Mesenteric fat pad (tissue), 1 donor: Measurements from ENCODE around the gene SMG6. TPM values are rescaled to one million over a fixed set of nuclear protein-coding genes. Genes with fewer than 3 reads are reported as not detected.

Experiments used
- DNase-seq: peaks from one replicate; pipeline ENCODE4 v3.0.0-alpha.2; 2020; ENCODE audit warnings: low spot score
- total RNA-seq: library from RNA; stranded (reverse); fragmentation: NEBNext Ultra II Directional; extraction: Animal tissue kit (Norgen Biotek cat#: 25700); gene quantifications from one replicate; pipeline ENCODE4 v1.2.1, GENCODE V29; 2021
- donor health status: DM: yes; HTN: yes; CAD: no.

SMG6 gene
- total RNA-seq, 1 donor from 2014 or later = 31.9 TPM

DNA sequence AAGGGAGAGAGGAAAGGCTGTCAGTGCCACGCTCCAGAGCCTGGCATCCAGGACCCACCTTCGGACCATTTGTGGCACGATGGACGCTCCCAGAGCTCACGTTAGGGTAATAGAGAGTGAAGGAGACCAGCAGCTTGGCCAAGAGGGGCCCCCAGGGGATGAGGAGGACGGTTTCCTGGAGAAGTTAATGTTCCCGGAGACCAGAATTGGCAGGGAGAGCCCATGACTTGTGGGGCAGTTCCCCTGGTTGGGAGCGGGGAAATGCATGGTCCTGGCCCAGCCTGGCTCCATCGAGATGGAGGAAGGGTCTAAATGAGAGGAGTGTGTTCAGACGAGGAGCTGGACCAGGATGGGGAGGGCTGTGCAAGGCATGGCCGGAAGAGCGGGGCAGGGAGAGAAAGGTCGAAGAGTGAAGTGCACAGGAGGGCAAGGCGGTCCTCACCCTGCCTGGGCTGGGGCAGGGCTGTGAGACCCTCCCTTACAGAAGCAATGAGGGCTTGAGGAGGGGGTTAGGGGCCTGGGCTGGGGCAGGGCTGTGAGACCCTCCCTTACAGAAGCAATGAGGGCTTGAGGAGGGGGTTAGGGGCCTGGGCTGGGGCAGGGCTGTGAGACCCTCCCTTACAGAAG lies 251.5 kb downstream of the SMG6 start:
- no peak for DNase-seq

DNA sequence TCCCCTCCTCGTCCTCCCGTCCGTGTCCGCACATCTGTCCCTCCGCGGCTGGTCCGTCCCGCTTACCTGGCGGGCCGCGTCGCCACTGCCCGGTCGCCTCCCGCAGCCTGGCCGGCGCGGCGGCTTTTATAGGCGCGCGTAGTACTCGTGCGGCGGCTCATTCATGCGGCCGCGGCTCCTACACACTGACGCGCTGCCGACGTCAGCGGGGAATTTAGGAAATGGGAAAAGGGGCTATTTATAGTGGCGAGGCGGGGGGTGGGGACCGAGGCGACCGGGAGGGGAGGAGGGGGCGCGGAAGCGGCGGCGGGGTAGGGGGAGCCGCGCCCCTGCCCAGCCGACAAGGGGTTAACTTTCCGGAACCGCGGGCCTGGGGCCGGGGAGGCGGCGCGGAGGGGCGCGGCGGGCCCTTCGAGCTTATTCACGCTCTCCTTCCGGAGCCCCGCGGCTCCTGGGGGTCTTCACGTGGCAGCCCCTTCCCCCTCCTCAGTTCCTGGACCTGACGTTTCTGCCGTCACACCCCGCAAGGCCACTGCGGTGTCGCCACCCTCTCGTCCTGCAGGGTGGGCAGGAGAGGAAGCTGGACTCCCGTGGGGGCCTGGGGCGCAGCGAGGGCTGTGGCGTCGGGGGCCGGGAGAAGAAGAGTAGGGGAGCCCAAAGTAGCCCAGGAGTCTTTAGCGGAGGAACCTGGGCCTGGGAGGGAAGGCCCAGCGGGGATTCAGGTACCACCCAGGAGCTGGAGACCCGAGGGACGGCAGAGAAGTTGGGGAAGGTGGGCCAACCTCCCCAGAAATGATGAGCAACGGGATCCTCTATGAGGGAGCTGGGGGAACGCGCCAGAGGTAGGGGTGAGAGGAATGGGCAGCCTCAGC lies 252.3 kb downstream of the SMG6 start:
- no peak for DNase-seq

DNA sequence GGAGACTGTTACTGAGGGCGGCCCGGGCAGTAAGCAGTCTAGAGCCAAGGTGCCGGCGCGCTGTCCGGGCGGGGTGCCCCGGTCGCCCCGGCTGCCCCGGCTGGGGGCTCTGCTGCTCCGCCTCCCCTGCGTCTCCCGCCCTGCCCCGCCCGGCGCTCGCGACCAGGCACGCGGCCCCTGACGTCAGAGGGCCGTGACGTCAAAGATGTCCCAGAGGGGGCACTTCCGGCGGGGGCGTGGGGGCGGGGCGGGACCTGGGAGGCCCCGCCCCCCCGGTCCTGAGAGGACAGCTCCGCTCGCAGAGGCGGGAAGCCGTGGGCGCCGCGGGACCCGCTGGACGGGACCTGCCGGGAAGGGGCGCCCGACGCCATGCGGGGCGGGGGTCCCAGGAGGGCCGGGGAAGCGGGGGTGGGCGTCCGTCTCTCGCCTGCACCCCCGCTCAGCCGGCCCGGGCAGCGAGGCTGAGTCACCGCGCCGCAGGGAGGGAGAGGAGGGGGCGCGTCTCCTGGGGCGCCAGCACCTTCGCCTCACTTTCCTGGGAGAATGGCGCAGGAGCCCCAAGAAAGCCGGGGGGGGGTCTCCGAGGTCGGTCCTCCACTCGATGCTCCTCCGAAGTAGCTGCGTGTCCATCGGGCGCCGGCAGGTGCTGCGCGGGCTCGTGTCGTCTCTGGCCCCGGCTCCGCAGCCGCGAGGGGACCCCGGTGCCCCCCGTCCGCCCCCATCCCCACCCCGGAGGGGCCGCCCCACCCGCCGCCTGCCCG lies 253.1 kb downstream of the SMG6 start:
- DNase-seq = no peak

DNA sequence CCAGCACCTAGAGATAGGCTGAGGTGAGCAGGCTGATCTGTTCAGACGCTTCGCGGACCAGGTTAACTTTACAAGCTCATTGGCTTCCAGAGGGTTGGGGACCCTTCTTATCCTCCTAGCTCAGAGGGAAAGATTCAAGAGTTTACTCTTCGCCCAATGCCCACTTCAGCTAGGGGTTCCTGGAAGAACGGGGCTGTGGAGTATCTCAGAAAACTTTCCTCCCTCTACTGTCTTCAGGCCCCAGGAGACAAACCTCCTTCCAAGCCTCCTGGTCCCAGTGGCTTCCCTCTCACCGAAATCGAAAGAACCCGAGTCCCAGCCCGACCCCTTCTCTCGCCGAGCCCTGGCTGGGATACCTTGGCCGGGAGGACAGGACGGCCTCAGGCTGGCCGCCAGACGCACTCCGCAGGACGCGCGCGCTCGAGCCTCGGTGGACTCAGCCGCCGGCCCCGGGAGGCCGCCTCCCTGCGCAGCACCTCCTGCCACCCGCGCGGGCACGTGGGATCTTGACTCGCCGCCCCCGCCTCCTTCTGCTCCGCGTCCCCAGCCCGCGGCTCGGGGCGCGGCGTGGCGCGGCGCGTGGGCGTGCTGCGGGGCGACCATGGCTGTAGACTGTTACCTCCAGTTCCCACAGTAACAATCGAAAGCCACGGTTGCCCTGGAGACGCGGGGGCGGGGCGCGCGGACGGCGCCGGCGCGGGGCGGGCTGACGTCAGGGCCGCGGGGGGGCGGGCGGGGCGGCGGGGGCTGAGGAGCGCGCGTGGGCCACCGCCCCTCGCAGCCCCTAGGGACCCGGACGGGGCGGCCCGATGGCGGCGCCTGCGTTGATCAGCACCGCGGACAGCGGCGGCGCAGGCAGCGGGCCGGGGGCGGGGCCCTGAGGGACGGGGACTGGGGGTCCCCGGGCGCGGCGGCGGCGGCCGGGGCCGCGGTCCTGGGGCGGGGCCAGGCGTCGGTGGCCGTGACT lies 254.0 kb downstream of the SMG6 start:
- DNase-seq = peak; percentile 96

DNA sequence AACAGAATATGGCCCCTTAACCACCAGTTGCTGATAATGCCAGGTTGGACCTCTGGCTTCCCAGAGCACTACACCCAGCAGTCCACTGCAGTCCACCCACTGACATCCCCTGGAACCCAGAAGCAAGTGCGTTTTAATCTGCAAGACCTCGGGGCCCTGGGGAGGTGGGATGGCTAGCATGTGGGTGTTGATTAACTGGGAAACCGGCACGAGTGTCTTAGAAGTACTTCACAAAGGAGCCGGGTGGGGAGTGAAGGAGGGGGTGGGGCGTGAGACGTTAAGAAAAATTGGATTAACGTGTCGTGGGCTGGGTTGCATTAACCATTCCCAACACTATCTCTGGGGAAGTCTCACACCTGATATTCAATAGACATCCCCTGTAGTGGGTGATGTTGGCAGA lies 254.8 kb downstream of the SMG6 start:
- no peak for DNase-seq

DNA sequence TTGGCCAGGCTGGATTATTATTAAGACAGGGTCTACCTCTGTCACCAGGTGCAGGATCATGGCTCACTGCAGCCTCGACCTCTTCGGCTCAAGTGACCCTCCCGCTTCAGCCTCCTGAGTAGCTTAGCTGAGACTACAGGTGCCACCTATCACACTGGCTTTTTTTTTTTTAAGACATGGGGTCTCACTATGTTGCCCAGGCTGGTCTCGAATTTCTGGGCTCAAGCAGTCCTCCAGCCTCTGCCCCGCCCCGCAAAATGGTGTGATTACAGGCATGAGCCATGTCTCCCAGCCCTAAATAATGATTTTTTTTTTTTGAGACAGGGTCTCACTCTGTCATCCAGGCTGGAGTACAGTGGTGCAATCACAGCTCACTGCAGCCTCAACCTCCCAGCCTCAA lies 256.0 kb downstream of the SMG6 start:
- DNase-seq = no peak

DNA sequence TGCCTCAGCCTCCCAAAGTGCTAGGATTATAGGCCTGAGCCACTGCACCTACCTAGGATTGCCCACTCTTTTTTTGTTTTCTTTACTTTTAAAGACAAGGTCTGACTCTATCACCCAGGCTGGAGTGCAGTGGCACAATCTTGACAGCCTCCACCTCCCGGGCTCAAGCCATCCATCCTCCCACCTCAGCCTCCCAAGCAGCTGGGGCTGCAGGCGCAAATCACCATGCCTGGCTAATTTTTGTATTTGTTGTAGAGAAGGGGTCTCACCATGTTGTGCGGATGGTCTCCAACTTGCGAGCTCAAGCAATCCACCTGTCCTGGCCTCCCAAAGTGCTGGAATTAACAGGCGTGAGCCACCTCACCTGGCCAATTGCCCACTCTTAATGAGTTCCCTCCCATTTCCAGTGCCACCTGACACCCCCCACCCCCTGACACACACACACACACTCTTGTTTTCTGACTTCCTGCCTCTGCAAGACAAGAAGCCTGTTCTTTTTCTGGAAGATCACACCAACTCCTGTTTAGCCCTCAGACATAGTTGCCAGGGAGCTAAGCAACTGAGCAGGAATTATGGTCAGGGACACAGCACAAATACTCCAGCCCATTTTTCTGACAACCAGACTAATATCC lies 259.2 kb downstream of the SMG6 start:
- no peak for DNase-seq

DNA sequence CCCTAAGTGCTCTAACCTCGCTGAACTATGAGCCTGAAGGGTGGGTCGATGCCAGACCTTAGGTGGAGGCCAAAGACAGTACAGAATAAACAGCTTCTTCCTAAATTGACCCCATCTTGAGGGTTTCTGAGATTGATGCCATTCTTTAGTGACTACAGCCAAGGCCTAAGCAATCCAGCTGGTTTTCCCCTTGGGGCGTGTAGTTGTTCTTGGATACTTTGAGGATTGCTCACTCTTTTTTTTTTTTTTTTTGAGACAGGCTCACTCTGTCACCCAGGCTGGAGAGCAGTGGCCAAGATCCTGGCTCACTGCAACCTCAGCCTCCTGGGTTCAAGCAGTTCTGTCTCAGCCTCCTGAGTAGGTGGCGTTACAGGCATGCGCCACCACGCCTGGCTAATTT lies 259.8 kb downstream of the SMG6 start:
- no peak for DNase-seq

DNA sequence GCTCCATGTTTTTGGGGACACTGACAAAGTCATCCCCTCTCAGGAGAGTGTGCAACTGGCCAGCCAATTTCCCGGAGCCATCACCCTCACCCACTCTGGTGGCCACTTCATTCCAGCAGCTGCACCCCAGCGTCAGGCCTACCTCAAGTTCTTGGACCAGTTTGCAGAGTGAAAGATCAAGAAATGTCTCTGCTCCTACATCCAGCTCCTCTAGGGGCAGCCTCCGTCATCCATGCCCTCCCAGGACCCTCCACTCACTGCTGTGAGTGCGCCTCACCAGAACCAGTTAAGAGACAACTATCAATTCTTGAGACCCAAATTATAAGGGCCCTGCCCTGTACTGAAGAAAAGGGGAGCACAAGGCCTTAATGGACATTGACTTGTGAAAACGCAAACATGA lies 260.7 kb downstream of the SMG6 start:
- no peak for DNase-seq

DNA sequence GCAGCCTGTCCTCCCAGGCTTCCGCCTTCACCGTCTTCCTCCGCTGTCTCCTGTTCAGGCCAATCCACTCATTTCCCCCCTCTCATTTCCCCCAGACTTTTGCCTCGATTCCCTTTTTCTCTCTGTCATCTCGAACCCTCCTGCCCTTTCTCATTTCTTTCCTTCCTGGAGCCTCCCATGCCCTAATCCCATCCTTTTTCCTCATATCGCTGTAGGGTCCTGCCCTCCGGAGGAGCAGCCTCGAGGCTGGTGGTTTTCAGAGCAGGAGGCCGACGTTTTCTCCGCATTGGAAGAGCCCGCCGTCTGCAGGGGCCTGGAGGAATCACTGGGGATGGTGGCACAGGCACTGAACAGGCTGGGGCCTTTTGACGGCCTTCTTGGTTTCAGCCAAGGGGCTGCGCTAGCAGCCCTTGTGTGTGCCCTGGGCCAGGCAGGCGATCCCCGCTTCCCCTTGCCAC lies 261.2 kb downstream of the SMG6 start:
- no peak for DNase-seq

DNA sequence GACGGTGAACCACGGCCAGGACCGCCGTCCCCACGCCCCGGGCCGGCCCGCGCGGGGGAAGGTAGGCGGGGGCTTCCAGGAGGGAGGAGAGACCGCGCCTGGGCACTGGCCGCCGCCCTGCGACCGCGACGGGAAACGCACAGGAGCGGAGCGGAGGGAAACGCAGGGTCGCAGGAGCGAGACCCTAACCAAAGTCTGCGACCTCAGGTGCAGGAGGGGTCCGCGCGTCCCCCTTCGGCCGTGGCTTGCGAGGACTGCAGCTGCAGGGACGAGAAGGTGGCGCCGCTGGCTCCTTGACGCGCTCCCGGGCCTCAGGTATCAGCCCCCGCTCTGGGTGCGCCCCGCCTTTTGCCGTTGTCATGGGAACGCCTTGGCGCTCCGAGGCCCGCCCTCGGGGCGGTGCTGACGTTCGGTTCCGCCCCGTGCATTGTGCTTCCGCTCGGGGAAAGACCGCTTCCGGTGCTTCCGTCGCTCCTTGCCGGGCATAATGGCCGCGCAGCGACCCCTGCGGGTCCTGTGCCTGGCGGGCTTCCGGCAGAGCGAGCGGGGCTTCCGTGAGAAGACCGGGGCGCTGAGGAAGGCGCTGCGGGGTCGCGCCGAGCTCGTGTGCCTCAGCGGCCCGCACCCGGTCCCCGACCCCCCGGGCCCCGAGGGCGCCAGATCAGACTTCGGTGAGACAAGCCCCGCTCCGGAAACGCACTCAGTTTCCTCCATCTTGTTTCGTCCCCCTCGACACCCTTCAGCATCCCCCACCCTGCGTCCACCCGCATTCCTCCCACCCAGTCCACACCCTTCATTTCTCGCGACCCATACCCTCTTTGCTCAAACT lies 261.8 kb downstream of the SMG6 start, which contains the start of gene OVCA2:
TSS of gene OVCA2 (plus strand) at position 462 of the 829 bp plus-strand sequence. CDS start at position 488, 26 bp downstream.
- peak; percentile 99 for DNase-seq

DNA sequence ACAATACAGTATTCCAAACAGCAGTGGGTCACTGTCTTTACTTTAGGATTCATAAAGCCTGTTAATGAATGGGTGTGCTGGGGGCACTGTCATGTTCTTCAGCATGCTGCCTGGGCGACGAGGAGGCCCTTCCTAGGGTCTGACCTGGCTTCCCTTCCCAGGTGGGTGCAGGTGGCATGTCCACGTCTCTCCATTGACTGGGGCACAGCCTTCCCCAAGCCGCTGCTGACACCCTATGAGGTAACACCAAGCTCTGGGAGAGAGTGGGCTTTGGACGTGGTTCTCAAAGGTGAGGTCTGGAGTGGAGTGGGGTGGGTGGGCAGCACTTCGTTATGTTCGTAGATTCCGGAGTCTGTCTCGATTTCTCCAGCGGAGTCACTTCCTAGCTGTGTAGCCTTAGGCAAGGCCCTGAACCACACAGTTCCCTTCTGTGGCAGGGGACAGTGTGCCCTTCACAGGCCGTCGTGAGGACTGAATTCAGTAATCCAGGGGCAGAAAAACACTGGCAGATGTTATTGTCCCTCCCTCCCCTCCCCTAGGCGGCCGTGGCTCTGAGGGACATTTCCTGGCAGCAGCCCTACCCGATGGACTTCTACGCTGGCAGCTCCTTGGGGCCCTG lies 262.5 kb downstream of the SMG6 start:
- no peak for DNase-seq

DNA sequence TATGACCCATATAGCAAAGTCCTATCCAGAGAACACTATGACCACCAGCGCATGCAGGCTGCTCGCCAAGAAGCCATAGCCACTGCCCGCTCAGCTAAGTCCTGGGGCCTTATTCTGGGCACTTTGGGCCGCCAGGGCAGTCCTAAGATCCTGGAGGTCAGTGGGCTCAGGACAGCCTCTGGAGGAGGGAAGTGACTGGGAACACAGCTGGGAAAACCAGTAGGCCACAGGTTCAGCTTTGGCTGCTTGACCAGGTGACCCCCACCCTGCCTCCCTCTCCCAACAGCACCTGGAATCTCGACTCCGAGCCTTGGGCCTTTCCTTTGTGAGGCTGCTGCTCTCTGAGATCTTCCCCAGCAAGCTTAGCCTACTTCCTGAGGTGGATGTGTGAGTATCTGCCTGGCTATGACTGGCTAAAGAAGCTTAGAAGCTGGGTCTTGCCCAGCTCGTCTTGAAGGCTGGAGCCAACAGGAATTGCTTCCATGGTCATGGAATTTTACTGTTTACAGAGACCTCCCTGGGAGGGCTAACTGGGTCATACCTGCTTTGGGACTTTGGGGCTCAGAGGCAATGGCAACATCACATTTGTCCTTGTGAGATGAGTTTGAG lies 263.3 kb downstream of the SMG6 start:
- no peak for DNase-seq

DNA sequence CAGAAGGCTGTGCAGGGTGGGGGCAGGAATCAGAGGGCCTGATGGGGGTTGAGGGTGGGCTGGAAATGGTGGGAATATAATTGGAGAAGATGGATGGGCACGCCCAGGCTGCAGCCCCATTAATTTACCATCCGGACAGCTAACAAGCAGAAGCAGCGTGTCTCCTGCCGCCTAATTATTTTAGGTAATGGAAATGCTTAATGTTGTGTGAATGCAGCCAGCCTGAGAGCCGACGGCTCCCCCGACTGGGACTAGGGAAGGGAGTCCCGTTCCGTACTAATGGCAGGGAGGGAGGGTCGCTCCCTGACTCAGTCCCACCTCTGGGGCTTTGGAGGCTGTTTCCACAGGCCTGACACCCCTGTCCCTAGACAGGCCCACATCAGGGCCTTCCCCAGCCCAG lies 266.4 kb downstream of the SMG6 start:
- DNase-seq = no peak

DNA sequence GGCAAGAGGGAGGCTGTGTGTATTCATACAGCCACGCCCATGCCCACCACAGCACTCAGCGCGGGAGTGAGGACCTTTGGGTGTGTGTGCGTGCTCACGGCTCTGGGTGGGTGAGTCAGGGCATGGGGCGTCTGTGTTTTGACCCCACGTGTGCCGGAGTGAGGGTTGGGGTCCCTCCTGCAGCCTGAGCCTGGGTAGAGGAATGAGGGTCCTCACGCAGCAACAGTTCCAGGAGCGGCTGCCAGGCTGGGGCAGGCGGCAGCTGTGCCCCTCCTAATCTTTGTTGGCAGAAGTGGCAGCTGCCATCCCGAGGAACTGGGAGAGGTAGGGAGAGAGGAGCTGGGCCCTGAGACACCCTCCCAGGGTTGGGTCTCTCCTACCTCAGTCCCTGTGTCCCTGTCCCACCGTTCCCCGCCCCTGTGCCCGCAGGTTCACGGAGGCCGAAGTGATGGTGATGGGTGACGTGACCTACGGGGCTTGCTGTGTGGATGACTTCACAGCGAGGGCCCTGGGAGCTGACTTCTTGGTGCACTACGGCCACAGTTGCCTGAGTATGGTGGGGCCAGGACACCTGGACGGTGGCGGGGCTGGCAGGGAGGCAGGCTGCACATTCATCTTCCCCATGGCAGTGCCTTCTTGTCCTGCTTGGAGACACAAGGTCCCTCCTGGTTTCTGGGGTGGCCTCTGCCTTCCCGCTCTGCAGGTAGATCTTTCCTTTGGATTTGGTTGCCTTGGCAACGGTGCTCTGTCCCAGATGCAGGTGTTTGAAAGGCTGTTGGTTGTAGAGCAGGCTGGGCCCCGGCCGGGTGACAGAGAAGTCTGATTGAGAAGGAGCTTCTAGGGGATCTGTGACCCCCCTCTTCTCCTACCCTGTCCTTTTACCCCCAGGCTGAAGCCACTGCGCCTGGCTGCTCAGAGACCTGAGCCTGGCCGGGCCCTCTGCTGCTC lies 267.8 kb downstream of the SMG6 start:
- no peak for DNase-seq

DNA sequence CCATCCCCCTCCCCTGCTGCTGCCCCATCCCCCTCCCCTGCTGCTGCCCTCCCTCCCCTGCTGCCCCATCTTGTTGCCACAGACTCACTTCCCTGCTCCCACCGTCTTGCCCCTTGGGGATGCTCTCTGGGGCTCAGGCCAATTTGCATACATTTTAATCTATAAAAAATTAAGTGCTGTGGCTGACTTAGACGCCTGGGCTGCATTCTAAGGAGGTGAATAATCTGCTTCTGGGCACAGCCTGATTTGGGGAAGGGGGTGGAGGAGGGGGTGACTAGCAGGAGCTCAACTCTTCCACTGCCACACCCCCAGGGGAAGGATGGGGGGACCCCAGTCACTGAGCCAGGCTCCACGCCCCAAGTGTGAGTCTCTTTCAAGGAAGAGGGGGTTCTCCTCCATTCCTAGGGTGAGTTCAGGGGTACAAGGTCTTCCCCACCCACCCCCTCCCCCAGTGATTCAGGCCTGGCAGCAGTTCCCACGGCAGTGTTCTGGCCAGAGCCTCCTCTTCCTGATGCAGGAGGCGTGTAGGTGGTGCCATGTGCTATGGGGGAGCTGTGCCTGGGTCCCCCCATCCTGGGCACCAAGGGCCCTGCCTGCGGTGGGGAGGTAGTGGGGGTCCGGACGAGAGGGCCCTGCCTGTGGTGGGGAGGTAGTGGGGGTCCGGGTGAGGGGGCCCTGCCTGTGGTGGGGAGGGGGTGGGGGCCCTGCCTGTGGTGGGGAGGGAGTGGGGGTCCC lies 268.6 kb downstream of the SMG6 start:
- no peak for DNase-seq

DNA sequence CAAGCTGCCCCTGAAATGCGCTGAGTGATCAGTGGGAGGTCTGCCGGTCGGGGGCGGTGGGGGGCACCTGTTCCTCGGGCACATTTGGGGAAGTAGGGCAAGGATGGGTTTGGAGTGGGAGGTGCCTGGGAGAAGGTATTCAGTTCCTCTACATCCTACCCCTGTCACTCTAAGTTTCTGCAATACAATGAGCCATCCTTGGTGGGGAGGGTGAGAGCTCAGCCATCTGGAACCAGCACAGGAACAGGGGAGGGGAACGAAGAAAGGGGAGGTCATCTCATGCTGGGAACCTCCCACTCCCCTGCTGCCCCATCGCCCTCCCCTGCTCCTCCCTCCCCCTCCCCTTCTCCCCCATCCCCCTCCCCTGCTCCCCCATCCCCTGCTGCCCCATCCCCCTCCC lies 269.4 kb downstream of the SMG6 start:
- no peak for DNase-seq
